B cell (primary cell): ENCODE measurements around the gene MAN1A2. TPM values are rescaled to one million over a fixed set of nuclear protein-coding genes. Genes with fewer than 3 reads are reported as not detected.

Source experiments
- ATAC-seq: fragments of 200-7000 bp; cut with Tn5 transposase; one replicate; pipeline ENCODE4 v1.10.0; 2021; ENCODE audit warnings: low read depth, mild to moderate bottlenecking, moderate number of reproducible peaks, moderate library complexity
- CTCF ChIA-PET: fragments of 350-600 bp; sonication (Branson Sonifier 250); formaldehyde crosslinking; loops from one replicate; lab custom pipeline; 2021; ENCODE audit warnings: antibody characterized with exemption, inconsistent platforms; lab: Charles Lee
- POLR2A ChIA-PET: fragments of 350-600 bp; sonication (Branson Sonifier 250); formaldehyde crosslinking; loops from one replicate; lab custom pipeline; 2021; ENCODE audit warnings: antibody characterized with exemption; lab: Charles Lee
- DNase-seq: peaks from one replicate; pipeline ENCODE4 v3.0.0; 2013
- H2AFZ ChIP-seq: 2 replicates; pipeline ENCODE4 v1.6.1; 2012; ENCODE audit warnings: mild to moderate bottlenecking, low read depth, low read length; ENCODE audit not compliant: insufficient read depth, poor library complexity, severe bottlenecking
- H3K27ac ChIP-seq, 2 donors: 1 replicate in 1 of 2; 2 replicates in 1 of 2; pipeline ENCODE4 v1.5.1; 2012 to 2013; ENCODE audit warnings: low read length in 2 of 2, mild to moderate bottlenecking in 2 of 2, moderate library complexity in 1 of 2
- H3K27me3 ChIP-seq, 4 experiments: fragments of 200-600 bp in 1 of 4; sonication (generic) in 1 of 4; replicated peaks in 1 of 4; 1 replicate in 2 of 4; 2 replicates in 2 of 4; pipeline versions ENCODE4 v1.6.1 to v1.7.0; 2013 to 2016; ENCODE audit warnings: low read length in 3 of 4, mild to moderate bottlenecking in 2 of 4, mixed read lengths in 1 of 4, moderate library complexity in 1 of 4; ENCODE audit not compliant: insufficient read depth in 4 of 4, control insufficient read depth in 3 of 4; ENCODE audit errors: control extremely low read depth in 1 of 4
- H3K36me3 ChIP-seq, 2 experiments: replicated peaks in 1 of 2; 1 replicate in 1 of 2; 2 replicates in 1 of 2; pipeline versions ENCODE4 v1.6.1 to v1.7.1; 2013; ENCODE audit warnings: low read length in 1 of 2; ENCODE audit not compliant: insufficient read depth in 2 of 2, control insufficient read depth in 1 of 2; ENCODE audit errors: control extremely low read depth in 1 of 2, extremely low read depth in 1 of 2
- H3K4me1 ChIP-seq, 2 donors: fragments of 200-600 bp in 1 of 2; sonication (generic) in 1 of 2; 1 replicate in 1 of 2; 2 replicates in 1 of 2; pipeline versions ENCODE4 v1.5.1 to v1.6.1; 2013 to 2017; ENCODE audit warnings: low read length in 2 of 2; ENCODE audit not compliant: control insufficient read depth in 2 of 2, insufficient read depth in 2 of 2
- H3K4me2 ChIP-seq: replicated peaks from 2 replicates; pipeline ENCODE3; 2012; ENCODE audit warnings: mild to moderate bottlenecking, low read depth, low read length; ENCODE audit not compliant: poor library complexity, severe bottlenecking
- H3K4me3 ChIP-seq, 5 experiments: fragments of 200-600 bp in 1 of 5; sonication (generic) in 1 of 5; 1 replicate in 3 of 5; 2 replicates in 2 of 5; pipeline versions ENCODE4 v1.5.1 to v1.7.0; 2011 to 2016; ENCODE audit warnings: low read length in 4 of 5, mild to moderate bottlenecking in 4 of 5, low read depth in 2 of 5, control low read depth in 1 of 5, moderate library complexity in 1 of 5; ENCODE audit not compliant: insufficient read depth in 1 of 5; ENCODE audit errors: control extremely low read depth in 1 of 5, extremely low read depth in 1 of 5
- H3K79me2 ChIP-seq: fragments of 200-600 bp; sonication (generic); one replicate; pipeline ENCODE4 v1.6.0; 2016; ENCODE audit warnings: low read length; ENCODE audit not compliant: control insufficient read depth, insufficient read depth
- H3K9ac ChIP-seq: fragments of 200-600 bp; sonication (generic); 2 replicates; pipeline ENCODE4 v1.6.1; 2017; ENCODE audit warnings: mild to moderate bottlenecking, low read length, moderate library complexity
- H3K9me3 ChIP-seq, 3 donors: one replicate each; pipeline versions ENCODE4 v1.6.1 to v1.7.1; 2013; ENCODE audit warnings: low read length in 2 of 3; ENCODE audit not compliant: control insufficient read depth in 2 of 3, insufficient read depth in 1 of 3; ENCODE audit errors: control extremely low read depth in 1 of 3
- H4K20me1 ChIP-seq: 2 replicates; pipeline ENCODE4 v1.6.0; 2012; ENCODE audit warnings: mild to moderate bottlenecking, low read length; ENCODE audit not compliant: insufficient read depth, control insufficient read depth, poor library complexity, severe bottlenecking
- H3K27ac Mint-ChIP-seq: one replicate; pipeline ENCODE4 v1.8.0; 2021; ENCODE audit warnings: mixed read lengths
- H3K27me3 Mint-ChIP-seq: one replicate; pipeline ENCODE4 v1.8.0; 2021; ENCODE audit warnings: mixed read lengths
- H3K4me1 Mint-ChIP-seq: one replicate; pipeline ENCODE4 v1.8.0; 2021; ENCODE audit warnings: mixed read lengths
- H3K4me3 Mint-ChIP-seq: one replicate; pipeline ENCODE4 v1.8.0; 2021; ENCODE audit warnings: mixed read lengths
- H3K9me3 Mint-ChIP-seq: one replicate; pipeline ENCODE4 v1.8.0; 2022; ENCODE audit warnings: mixed read lengths; ENCODE audit not compliant: insufficient read depth
- CTCF ChIP-seq: fragments of 200-600 bp; IDR thresholded peaks from one replicate; pipeline ENCODE4 v1.8.0; 2022; ENCODE audit warnings: antibody characterized with exemption, mild to moderate bottlenecking
- EZH2 ChIP-seq: IDR thresholded peaks from 2 replicates; pipeline ENCODE4 v1.6.1; 2012; ENCODE audit warnings: borderline replicate concordance, low read depth, mild to moderate bottlenecking, moderate library complexity, low read length; ENCODE audit not compliant: insufficient read depth, poor library complexity, severe bottlenecking
- WGBS: methylation state at CpG from one replicate; pipeline ENCODE4 v1.1.5; 2013; ENCODE audit warnings: missing lambda C conversion rate; ENCODE audit not compliant: insufficient coverage; 5-methylcytosine and 5-hydroxymethylcytosine counted together
- intact Hi-C: fragments of 100-400 bp; cut with micrococcal nuclease; formaldehyde crosslinking; loops from one replicate; pipeline ENCODE4 v1.10.0; 2022
- polyA plus RNA-seq: library from polyadenylated mRNA; depleted of rRNA; stranded (reverse); fragments of >200 nt; gene quantifications from 2 replicates; pipeline ENCODE4 v1.2.3, GENCODE V29; 2012
- total RNA-seq, 2 donors: library from RNA; stranded (reverse); fragments of 120-200 nt in 1 of 2; gene quantifications; 1 replicate in 1 of 2; 2 replicates in 1 of 2; pipeline versions ENCODE4 v1.2.3 to v1.2.4, GENCODE V29; 2013 to 2022

The MAN1A2 gene
- total and polyA plus RNA-seq, 2 donors (not counting 1 experiment from before 2014, with no cell fraction given) = 4.6 to 55.6 TPM

GRCh38 chr1:117562581-117563491 lies 195.6 kb downstream of the MAN1A2 start:
- Histone ChIP-seq H3K4me1 (peaks cover 3 to 6% of the 10 kb centered on the region in 2 donors), H4K20me1 (no peaks in the 10 kb centered on the region), H3K9ac (no peak overlapping the region), H3K4me3 (no peak overlapping the region), H3K9me3 (peaks cover 0 to 11% (median 0%) of the 10 kb centered on the region in 3 donors), H3K36me3 (no peaks in the 10 kb centered on the region), H3K4me2 (no peak overlapping the region), H2AFZ (no peak overlapping the region), H3K27ac (no peak overlapping the region), H3K27me3 (no peaks in the 10 kb centered on the region), H3K79me2 (no peaks in the 10 kb centered on the region)
- no peak overlapping the region for H3K4me3 Mint-ChIP-seq
- no peak for TF ChIP-seq EZH2
- no peak for TF ChIP-seq CTCF
- ChIA-PET POLR2A (no interaction called here), CTCF (interaction anchor here (0.7 to 2.6 kb wide), 2 partner anchors 28 to 111 kb away, joined by 3 to 7 read pairs; no protein-coding TSS in a partner anchor)
- no peak overlapping the region for H3K27ac Mint-ChIP-seq
- peaks cover 5% of the 10 kb centered on the region for H3K4me1 Mint-ChIP-seq
- DNase-seq (no peak), ATAC-seq (no peak)
- intact Hi-C loops = no loop called here
- 74% methylated on average over 7 of the region's 9 CpGs for WGBS
- H3K27me3 Mint-ChIP-seq = peaks cover 4% of the 10 kb centered on the region
- H3K9me3 Mint-ChIP-seq = peaks cover 5% of the 10 kb centered on the region

GRCh38 chr1:117563492-117563875 lies 196.2 kb downstream of the MAN1A2 start:
- TF ChIP-seq CTCF (no peak), EZH2 (no peak)
- WGBS = 93% methylated on average over 3 of the region's 4 CpGs
- Histone ChIP-seq H3K36me3 (no peaks in the 10 kb centered on the region), H3K79me2 (no peaks in the 10 kb centered on the region), H3K4me2 (no peak overlapping the region), H3K9me3 (peaks cover 0 to 9% (median 0%) of the 10 kb centered on the region in 3 donors), H3K27ac (no peak overlapping the region), H3K4me1 (peaks cover 3 to 6% of the 10 kb centered on the region in 2 donors), H3K9ac (no peak overlapping the region), H3K27me3 (no peaks in the 10 kb centered on the region), H3K4me3 (no peak overlapping the region), H4K20me1 (no peaks in the 10 kb centered on the region), H2AFZ (no peak overlapping the region)
- intact Hi-C loops = no loop called here
- CTCF ChIA-PET = interaction anchor here (0.7 to 2.6 kb wide), 4 partner anchors 28 to 194 kb away, joined by 3 to 8 read pairs (median 6); no protein-coding TSS in a partner anchor
- Mint-ChIP-seq H3K4me1 (peaks cover 5% of the 10 kb centered on the region), H3K27ac (no peak overlapping the region), H3K27me3 (peaks cover 4% of the 10 kb centered on the region), H3K4me3 (no peak overlapping the region), H3K9me3 (peaks cover 5% of the 10 kb centered on the region)
- POLR2A ChIA-PET = no interaction called here
- no peak for DNase-seq
- ATAC-seq = no peak
